BE2C (cell line): Measurements from ENCODE around the gene RAP2C.

ENCODE experiments used
- DNase-seq: peaks from one replicate; pipeline ENCODE4 v3.0.0-alpha.2; 2020
- H3K27me3 ChIP-seq: fragments of 250-450 bp; sonication (Bioruptor Pico); 2 replicates; pipeline ENCODE4 v1.5.1; 2020; ENCODE audit warnings: mild to moderate bottlenecking
- H3K36me3 ChIP-seq: fragments of 250-450 bp; sonication (Bioruptor Pico); 2 replicates; pipeline ENCODE4 v1.5.1; 2020; ENCODE audit warnings: mild to moderate bottlenecking
- H3K4me1 ChIP-seq: fragments of 250-450 bp; sonication (Bioruptor Pico); 2 replicates; pipeline ENCODE4 v1.5.1; 2020
- H3K4me3 ChIP-seq: 2 replicates; pipeline ENCODE4 v1.5.1; 2011; ENCODE audit warnings: low read depth, low read length
- H3K9me3 ChIP-seq: fragments of 250-450 bp; sonication (Bioruptor Pico); 2 replicates; pipeline ENCODE4 v1.5.1; 2020
- TF ChIP-seq, protein P1 (sequence below): IDR thresholded peaks from 2 replicates; pipeline ENCODE4 v1.5.1; 2012; ENCODE audit warnings: mild to moderate bottlenecking, low read depth, low read length

Gene RAP2C

DNA sequence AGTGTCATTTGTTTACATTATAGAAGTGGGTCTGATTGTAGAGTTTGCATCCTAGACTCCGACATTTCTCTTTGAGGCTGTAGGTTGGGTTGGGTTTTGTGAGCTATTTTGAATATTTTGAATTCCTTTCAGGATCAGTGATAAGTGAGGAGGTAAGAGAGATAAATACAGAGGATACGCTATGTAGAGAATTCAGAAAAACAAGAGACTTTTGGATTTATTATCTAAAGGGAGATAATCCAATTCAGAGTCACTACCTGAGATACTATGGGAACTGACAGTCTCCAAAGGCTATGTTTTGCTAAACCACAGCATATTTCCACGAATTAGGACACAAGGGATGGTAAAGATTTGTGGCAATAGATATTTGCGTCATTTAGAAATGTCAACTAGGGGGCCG lies 16.9 kb upstream of the RAP2C start:
- TF ChIP-seq, protein P1, sequence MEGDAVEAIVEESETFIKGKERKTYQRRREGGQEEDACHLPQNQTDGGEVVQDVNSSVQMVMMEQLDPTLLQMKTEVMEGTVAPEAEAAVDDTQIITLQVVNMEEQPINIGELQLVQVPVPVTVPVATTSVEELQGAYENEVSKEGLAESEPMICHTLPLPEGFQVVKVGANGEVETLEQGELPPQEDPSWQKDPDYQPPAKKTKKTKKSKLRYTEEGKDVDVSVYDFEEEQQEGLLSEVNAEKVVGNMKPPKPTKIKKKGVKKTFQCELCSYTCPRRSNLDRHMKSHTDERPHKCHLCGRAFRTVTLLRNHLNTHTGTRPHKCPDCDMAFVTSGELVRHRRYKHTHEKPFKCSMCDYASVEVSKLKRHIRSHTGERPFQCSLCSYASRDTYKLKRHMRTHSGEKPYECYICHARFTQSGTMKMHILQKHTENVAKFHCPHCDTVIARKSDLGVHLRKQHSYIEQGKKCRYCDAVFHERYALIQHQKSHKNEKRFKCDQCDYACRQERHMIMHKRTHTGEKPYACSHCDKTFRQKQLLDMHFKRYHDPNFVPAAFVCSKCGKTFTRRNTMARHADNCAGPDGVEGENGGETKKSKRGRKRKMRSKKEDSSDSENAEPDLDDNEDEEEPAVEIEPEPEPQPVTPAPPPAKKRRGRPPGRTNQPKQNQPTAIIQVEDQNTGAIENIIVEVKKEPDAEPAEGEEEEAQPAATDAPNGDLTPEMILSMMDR: no peak

DNA sequence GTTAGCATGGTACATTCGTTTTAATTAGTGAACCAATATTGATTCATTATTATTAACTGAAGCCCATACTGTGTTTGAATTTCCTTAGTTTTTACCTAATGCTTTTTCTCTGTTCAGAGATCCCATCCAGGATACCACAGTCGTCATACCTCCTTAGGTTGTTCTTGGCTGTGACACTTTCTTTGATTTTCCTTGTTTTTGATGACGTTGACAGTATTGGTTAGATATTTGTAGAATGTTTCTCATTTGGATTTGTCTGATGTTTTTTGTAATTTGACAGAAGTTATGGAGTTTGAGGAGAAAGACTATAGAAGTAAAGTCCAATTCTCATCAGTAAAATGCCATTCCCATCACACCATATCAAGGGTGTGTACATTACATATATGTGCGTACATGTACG lies 16.2 kb upstream of the RAP2C start:
- Histone ChIP-seq H3K9me3 (no peaks in the 10 kb centered on the region), H3K36me3 (no peaks in the 10 kb centered on the region), H3K4me1 (no peaks in the 10 kb centered on the region), H3K27me3 (no peaks in the 10 kb centered on the region), H3K4me3 (no peak overlapping the region)
- TF ChIP-seq, protein P1: no peak
- no peak for DNase-seq

More for the DNA sequence above, 16.9 kb upstream of the RAP2C start:
- no peak overlapping the region for H3K4me3 ChIP-seq
- no peaks in the 10 kb centered on the region for H3K4me1 ChIP-seq
- H3K36me3 ChIP-seq: no peaks in the 10 kb centered on the region
- DNase-seq: no peak
- H3K9me3 ChIP-seq: no peaks in the 10 kb centered on the region
- H3K27me3 ChIP-seq: no peaks in the 10 kb centered on the region

DNA sequence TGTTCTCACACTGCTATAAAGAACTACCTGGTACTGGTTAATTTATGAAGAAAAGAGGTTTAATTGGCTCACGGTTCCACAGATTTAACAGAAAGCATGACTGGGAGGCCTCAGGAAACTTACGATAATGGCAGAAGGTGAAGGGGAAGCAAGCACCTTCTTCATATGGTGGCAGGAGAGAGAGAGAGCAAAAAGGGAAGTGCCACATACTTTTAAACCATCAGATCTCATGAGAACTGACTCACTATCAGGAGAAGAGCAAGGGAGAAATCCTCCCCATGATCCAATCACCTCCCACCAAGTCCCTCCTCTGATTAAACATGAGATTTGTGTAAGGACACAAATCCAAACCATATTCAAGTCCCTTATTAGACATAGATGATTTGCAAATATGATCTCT lies 12.3 kb upstream of the RAP2C start:
- DNase-seq: no peak
- Histone ChIP-seq H3K4me1 (no peaks in the 10 kb centered on the region), H3K36me3 (no peaks in the 10 kb centered on the region), H3K9me3 (no peaks in the 10 kb centered on the region), H3K27me3 (no peaks in the 10 kb centered on the region), H3K4me3 (no peak overlapping the region)
- TF ChIP-seq, protein P1: no peak

DNA sequence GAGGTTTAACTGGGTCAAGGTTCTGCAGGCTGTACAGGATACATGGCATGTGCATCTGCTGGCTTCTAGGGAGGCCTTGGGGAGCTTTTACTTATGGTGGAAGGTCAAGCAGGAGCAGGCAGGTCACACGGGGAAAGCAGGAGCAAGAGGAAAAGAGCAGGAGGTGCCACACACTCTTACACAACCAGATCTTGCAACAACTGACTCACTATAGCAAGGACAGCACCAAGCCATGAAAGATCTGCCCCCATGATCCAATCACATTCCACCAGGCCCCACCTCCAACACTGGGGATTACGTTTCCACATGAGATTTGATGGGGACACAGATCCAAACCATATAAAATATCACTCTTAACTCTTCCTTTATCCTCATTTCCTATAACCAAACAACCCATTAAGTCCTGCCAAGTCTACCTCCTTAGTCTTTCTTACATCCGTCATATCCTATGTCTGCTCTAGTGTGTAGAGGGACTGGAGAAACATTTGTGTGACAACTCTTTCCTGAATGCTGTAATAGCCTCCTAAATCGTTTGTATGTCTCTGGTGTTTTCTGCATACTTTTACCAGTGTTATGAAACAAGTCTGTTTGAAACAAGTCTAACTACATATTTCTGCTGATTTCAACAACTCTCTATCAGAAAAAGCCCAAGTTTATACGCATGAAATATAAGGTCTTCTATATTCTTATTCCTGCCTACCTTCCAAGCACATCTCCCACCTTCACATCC lies 8.3 kb upstream of the RAP2C start:
- H3K36me3 ChIP-seq: no peaks in the 10 kb centered on the region
- no peak overlapping the region for H3K4me3 ChIP-seq
- no peaks in the 10 kb centered on the region for H3K27me3 ChIP-seq
- H3K9me3 ChIP-seq: no peaks in the 10 kb centered on the region
- H3K4me1 ChIP-seq: no peaks in the 10 kb centered on the region
- no peak for DNase-seq
- TF ChIP-seq, protein P1: no peak

DNA sequence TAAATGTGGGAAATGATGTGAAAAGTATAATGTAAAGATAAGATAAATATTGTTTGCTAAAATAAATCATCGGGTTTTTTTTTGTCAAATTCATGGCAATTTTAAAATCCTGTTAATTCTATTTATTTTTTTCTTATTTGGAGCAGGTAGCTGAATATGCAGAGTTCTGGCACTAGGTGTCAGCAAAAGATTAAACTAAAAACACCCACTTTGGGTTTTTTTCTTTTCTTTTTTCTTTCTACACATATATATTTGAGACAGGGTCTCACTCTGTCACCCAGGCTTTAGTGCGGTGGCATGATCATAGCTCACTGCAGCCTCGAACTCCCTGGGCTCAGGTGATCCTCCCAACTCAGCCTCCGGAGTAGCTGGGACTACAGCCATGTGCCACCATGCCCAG lies 6.9 kb upstream of the RAP2C start:
- Histone ChIP-seq H3K36me3 (no peaks in the 10 kb centered on the region), H3K4me3 (no peak overlapping the region), H3K9me3 (no peaks in the 10 kb centered on the region), H3K4me1 (no peaks in the 10 kb centered on the region), H3K27me3 (no peaks in the 10 kb centered on the region)
- TF ChIP-seq, protein P1: no peak
- no peak for DNase-seq

DNA sequence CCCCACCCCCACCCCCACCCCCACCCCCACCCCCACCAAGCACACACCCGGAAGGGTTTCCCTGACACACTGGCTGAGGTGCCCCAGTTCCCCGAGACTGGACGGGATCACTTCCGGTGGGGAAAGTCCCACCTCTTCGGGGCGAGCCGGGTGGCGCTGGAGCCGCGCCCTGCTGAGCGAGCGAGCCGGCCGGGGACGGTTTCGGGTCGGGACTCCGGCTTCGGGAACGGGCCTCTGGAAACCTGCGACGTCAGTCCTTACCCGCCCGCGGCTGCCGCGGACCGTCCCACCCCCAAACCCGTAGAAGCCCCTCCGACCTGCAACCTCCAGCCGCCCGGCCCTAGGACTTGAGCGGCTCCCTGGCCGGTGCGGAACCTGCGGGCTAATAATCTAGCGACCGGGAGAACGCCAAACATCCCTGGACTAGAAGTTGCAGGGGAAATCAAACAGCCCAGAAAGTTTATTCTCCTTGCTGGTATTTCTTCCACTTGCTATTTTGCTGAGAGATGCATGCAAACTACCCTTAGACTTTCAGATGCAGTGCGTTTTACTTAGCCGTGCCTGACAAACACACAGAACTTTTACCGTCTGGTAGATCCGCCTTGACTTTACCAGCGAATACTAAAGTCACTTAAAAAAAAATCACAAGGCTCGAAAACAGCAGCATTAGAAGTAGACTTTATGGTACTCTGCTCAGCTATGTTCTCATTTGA lies 991 bp downstream of the RAP2C start:
- Histone ChIP-seq H3K9me3 (no peaks in the 10 kb centered on the region), H3K4me3 (peak overlapping the region; percentile 87), H3K4me1 (no peaks in the 10 kb centered on the region), H3K27me3 (no peaks in the 10 kb centered on the region), H3K36me3 (peaks cover 4% of the 10 kb centered on the region; the same call in 1 of the 2 replicates)
- TF ChIP-seq, protein P1: no peak
- DNase-seq: peak; percentile 84
